Measurements from ENCODE around the gene SYMPK.
"Not testable (repeated sequence)": the region's sequence is repeated elsewhere in the genome, so short reads cannot be mapped to it uniquely, and the experiment has no call there.

Gene SYMPK

DNA sequence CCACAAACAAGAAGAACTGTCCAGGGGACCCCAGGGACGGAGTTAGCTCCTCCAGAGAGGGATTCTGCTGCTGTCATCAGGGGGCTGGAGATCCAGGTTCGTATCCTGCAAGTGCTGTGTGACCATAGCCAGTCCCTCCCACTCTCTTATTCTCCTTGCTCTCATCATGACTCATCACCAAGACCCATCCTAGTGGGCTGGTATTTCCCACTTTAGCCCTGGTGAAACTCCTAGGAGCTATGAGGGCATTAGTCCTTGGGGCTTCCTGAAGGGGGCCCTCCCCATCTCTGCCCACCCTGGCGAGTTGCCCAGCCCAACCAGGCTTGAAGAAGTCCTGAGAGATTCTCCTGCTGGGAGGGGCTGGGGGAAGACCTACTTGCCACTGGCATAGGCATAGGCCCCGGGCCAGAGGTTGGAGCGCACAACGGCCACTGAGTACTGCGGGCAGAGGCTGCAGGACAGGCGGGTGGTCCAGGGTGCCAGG is 62.8 kb downstream of the SYMPK start:
- no peak for DNase-seq

DNA sequence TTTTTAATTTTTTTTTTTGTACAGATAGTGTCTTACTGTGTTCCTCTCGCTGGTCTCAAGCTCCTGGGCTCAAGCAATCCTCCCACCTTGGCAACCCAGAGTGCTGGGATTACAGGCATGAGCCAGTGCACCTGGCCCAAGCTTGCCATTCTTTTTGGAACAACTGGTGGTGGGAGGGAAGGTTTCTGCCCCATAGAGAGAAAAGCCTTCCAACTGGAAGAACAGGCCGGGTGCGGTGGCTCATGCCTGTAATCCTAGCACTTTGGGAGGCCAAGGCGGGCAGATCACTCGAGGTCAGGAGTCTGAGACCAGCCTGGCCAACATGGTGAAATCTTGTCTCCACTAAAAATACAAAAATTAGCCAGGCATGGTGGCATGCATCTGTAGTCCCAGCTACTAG is 63.4 kb downstream of the SYMPK start:
- DNase-seq: not testable (repeated sequence)

GRCh38 chr19:45798995-45799517 is 63.9 kb downstream of the SYMPK start:
- DNase-seq: peak; percentile 53

GRCh38 chr19:45794627-45795026 is 68.3 kb downstream of the SYMPK start:
- no peak for DNase-seq

GRCh38 chr19:45793876-45794275 is 69.1 kb downstream of the SYMPK start:
- no peak for DNase-seq

DNA sequence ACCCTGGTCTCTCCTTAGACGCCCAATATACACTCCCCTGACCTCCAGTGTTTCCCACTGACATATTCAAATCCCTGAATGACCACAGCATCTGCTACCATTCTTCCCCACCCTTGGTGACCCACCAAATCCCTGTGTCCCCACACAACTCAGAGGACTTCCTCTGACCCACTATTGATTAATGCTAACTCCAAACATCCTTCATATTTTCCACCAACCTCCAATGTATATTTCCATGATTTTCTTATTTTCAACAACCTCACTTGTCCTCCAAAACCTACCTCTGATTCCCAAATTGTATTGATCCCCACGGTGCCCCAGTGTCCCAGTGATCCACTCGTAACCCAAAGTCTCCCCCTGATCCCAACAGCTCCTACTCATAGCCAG is 69.8 kb downstream of the SYMPK start:
- no peak for DNase-seq

DNA sequence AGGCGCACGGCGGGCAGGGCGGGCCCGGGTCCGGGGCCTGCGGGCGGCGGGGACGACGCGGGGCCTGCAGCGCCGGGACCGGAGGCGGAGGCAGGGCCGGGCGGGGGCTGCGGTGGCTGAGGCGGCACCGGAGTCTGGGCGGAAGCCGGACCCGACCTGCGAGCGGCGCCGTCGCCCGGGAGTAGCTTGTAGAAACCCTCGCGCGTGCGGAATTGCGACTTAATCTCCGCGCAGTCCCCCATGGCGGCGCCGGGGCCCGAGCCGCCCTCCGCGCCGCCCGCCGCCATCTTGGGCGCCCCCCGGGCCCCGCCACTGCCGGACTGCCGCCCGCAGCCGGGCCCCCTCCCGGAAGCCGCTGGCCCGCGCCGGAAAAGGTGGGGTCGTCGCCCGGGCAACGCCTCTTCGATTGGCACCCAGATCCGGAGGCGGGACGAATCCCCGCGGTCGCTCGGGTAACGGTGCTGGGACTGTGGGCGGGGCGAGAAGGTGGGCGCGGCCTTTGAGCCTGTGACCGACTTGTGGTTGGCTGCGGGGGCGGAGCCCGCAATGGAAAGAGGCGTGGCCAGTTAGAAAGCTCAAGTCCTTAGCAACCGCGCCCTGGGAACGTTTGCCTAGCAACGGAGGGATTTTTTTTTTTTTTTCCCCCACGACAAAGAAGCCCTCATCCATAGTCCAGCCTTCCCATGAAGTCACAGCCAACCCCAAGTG is 70.3 kb downstream of the SYMPK start, which contains the start of gene DMWD:
DMWD (minus strand) TSS at position 376 of the 708 bp plus-strand sequence; CDS start at position 287, 89 bp downstream.
- DNase-seq: peak; percentile 97

DNA sequence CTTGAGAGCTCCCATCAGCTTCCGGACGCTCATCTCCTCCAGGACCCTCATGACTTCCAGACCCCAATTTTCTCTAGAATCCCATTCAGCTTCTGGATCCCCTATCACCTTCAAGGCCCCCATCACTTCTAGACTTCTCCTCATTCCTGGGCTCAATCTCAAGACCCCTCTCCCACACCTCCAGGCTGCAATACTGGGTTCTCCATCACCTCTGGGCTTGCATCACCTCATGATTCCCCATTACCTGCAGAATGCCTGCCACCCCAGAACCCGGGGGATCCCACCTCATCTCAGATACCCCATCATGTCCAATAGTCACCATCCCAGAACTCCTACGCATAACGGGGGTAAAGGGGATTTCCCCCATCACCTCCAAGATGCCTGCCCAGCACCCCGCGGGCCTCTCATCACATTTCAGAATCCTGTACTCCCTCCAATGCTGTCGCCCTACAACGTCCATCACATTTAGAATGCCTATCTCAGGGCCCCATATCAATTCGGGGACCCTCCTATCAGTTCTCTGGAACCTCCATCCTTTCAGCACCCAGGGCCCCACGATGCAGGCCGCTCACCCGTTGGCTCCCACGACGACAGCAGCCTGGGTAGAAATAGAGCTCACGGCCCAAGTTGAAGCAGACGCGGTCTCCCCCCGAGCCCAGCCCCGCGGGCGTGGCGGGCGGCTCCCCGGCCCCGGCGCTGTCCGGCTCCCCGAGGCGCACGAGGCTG is 71.0 kb downstream of the SYMPK start:
- no peak for DNase-seq

GRCh38 chr19:45790942-45791341 is 72.0 kb downstream of the SYMPK start:
- peak; percentile 70 for DNase-seq

- DNase-seq: no peak
These were observed 73.7 kb downstream of the SYMPK start for GRCh38 chr19:45789035-45789786.

DNA sequence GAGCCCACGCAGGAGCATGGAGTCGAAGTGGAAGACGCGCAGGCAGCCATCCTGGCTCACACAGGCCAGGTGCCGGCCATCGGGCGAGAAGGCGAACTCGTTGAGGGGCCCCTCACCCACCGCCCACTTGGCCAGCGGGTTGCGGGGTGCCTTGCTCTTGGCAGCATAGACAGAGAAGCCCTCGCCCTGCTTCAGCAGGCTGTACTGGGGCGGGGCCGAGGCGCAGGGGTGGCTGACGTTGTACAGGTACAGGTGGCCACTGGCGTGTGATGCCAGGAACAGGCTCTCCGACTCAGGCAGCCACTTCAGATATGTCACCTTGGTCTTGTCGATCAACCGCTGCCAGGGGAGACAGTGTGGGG is 76.4 kb downstream of the SYMPK start:
- no peak for DNase-seq

DNA sequence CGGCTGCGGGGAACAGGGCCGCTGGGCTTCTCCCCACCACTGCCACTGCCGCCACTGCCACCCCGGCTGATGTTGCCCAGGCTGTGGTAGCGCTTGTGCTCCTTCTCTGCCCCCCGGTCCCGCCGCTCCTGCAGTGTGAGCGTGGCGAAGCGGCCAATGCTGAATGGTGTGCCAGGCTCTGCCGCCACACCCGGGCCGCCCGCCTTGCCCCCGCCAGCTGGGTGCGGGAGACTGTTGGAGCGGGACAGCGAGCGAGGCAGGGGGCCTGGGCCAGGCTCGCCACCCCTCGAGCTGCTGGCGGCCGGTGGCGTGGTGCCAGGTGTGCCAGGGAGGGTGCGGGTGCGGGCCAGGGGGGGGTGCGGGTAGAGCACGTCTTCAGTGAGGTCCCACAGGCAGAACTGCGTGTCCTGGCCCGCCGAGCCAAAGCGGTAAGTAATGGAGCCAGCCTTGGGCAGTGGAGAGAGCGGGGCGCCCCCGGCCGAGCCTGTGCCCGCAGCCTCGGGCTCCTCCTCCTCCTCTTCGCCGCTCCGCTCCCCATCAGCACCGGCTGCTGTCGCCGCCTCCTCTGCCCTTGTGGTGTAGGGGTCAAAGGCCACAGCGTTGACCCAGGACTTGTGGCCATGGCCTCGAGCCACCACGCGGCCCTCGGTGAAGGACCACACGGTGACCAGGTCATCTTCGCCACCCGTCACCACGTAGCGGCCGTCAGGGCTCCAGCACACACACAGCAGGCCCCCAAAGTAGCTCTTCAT is 77.0 kb downstream of the SYMPK start:
- DNase-seq: no peak

DNA sequence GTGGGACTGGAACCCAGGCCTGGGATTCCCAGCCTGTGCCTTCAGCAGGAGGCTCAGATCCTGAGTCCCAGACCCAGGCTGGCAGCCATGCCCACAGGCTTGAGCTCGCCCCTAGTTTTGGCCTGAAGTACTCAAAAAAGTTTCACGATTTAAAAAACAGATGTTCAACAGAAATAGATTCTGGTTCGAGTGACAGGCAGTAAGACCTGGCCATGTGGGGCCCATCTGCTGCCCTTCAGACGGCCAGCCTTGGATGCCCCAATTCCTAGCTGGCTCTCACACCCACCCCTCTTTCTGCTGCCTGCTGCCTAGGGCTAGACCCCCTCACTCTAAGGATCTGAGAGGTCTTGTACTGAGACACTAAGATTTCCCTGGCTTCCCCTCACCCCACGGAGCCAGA is 77.8 kb downstream of the SYMPK start:
- DNase-seq: no peak

DNA sequence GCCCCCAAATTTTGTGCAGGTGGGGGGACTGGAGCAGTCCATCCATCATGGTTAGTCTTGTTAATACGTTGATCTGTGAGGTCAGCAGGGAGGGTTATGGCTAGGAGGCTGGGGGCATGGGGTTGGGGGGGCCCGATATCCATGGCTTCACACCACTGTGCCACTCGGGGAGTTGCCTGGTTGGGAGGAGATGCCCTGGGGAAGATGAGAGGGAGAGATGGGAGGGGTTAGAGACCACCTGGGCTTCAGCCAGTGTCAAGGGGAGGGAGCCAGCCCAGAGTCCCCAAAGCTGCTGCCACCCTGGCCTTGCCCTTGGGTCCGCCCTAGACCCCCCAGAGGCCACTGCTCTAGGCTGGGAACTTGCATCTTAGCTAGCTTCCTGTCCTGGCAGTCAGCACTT is 78.9 kb downstream of the SYMPK start:
- no peak for DNase-seq

- no peak for DNase-seq
These were observed 79.8 kb downstream of the SYMPK start for GRCh38 chr19:45782820-45783785.

DNA sequence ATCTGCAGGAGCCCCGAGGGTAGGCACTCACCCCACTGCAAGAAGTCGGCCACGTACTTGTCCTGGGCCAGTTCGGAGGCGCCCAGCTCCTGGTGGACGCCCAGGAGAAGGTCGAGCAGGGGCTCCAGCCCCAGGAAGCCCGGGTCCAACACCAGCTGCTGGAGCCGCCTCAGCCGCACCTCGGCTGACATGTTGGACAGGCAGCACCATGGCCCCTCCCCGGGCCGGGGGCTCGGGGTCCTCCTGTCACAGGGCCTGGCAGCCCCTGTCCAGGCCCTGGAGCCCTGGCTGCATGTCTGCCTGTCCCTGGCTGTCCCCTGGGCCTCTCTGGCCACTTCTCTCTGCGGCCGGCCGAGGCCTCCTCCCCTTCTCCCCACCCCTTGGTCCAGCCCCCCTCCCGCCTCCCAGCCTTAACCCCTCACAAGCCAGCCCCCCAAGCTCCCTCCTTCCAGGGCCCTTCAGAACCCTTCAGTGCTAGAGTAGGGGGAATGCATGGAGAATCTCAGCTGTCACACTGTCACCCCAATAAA is 80.7 kb downstream of the SYMPK start, which contains the start of gene DMPK:
DMPK (minus strand) TSS at position 329 of the 530 bp plus-strand sequence; CDS start at position 191, 138 bp downstream.
- DNase-seq: no peak

DNA sequence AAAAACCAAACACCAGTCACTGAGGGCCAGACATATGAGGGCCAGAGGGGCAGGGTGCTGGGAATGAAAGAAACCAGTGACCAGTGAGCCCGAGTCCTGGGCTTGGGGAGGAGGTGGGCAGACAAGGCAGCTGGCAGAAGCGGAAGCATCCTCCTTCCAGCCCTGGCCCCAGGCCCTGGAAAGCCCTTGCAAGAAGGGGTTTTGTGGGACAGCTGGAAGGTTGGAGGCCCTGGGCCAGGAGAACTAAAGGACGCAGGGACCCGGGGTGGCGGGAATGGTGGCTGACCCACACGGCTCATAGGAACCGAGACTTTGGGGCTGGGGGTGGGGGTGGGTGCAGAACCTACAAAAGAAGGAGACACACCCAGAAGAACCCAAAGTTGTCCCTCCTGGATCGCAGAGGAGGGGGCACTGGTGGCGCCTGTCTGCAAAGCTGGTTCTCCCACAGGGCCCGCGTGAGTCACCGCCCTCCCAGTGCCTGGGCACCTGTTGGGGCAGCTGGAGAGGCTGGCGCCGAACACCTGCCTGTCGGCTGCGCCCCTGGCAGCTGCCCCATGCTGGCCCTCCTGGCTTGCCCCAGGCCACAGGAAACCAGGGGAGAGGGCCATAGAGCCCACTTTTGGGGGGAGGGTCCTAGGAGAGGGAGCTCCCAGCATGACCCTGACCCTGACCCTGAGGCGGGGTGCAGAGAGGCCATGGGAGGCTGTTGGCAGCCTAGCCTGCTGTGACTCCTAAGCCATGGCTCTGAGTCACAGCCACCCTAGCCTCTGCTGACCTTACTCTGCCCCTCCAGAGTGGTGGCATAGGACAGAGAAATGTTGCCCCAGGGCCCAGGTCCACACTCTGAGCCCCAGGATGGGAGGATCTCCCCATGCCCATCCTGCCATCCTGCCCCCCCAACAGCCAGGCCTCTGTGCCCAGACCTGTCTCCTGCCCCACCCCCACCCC is 81.5 kb downstream of the SYMPK start:
- DNase-seq: no peak

DNA sequence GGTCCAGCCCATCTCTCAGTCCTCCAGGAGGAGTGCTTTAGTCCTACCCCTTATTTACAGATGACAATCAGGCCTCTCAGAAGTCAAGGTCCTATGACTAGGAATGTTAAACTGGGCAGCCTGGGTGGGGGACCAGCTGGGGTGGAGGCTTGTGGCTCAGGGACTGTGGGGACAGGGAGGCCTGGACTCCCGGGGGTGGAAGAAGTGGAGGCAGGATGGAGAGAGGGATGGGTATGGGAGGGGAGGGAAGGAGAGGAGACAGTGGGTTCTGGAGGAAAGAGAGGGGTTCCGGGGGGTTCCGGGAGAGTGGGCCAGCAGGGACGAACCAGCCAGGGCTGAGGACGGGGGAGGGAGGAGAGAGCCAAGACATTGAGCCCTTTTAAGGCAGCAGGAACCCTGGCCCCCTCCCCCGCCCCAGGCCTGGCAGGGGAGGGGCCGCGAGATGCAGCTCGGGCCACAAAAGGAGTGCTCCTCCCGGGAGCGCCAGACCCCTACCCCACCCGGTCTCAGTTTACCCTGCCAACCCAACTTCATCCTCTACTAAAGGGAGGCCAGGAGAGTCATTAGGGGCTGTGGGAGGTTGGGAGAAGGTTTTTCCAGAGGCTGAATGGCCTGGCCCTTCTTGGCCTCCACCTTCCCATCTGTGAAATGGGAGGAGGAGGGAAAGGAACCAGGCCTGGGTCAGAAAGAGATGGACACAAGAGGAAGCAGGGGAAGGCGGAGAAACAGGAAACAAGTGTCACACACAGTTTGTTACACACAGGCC is 82.3 kb downstream of the SYMPK start:
- no peak for DNase-seq

GRCh38 chr19:45780146-45780447 is 82.8 kb downstream of the SYMPK start:
- no peak for DNase-seq
